Ascending aorta (tissue), 2 donors: ENCODE results near the gene CUTA. TPM values are rescaled to one million over a fixed set of nuclear protein-coding genes. Genes with fewer than 3 reads are reported as not detected.
A peak's percentile ranks its signal among the peaks of the same experiment; 100 is the strongest.

Experiments
- DNase-seq, 2 donors: peaks; one replicate each; pipeline ENCODE4 v3.0.0-alpha.2; 2019; ENCODE audit warnings: low spot score in 2 of 2
- H3K27ac ChIP-seq, 2 donors: fragments of 200-600 bp; sonication (generic); one replicate each; pipeline ENCODE4 v1.5.1; 2016 to 2017; ENCODE audit warnings: mild to moderate bottlenecking in 1 of 2
- H3K27me3 ChIP-seq: fragments of 200-600 bp; sonication (generic); one replicate; pipeline ENCODE4 v1.5.1; 2017
- H3K36me3 ChIP-seq, 2 donors: fragments of 200-600 bp; sonication (generic); one replicate each; pipeline ENCODE4 v1.5.1; 2016
- H3K4me1 ChIP-seq, 2 donors: fragments of 200-600 bp; sonication (generic); one replicate each; pipeline ENCODE4 v1.5.1; 2016 to 2017; ENCODE audit warnings: mild to moderate bottlenecking in 1 of 2
- H3K4me3 ChIP-seq, 2 donors: fragments of 200-600 bp; sonication (generic); one replicate each; pipeline ENCODE4 v1.5.1; 2016 to 2017; ENCODE audit warnings: mild to moderate bottlenecking in 1 of 2
- H3K9me3 ChIP-seq, 2 donors: fragments of 200-600 bp; sonication (generic); one replicate each; pipeline ENCODE4 v1.5.1; 2016
- CTCF ChIP-seq, 3 experiments: fragments of 200-600 bp in 2 of 3; fragments of 450-650 bp in 1 of 3; sonication (generic) in 2 of 3; IDR thresholded peaks; one replicate each; pipeline ENCODE4 v1.5.1; 2016 to 2019; ENCODE audit warnings: antibody characterized with exemption in 3 of 3, mild to moderate bottlenecking in 1 of 3, moderate library complexity in 1 of 3
- intact Hi-C: fragments of 100-400 bp; cut with DNase I; formaldehyde crosslinking; loops from one replicate; pipeline ENCODE4 v1.15.1; 2023
- total RNA-seq: library from RNA; depleted of rRNA; stranded (reverse); fragments of >200 nt; gene quantifications from one replicate; pipeline ENCODE4 v1.1.0, GENCODE V29; 2016

CUTA gene
- total RNA-seq, 1 donor from 2014 or later, result 77.2 TPM

- Histone ChIP-seq H3K27me3 (no peaks in the 10 kb centered on the region), H3K9me3 (no peaks in the 10 kb centered on the region), H3K27ac (no peak overlapping the region), H3K4me1 (peaks cover 0 to under 1% of the 10 kb centered on the region in 2 donors), H3K36me3 (peaks cover 67 to 69% of the 10 kb centered on the region in 2 donors), H3K4me3 (no peak overlapping the region)
- DNase-seq, result no peak
- no peak for TF ChIP-seq CTCF (IDR thresholded peaks at IDR 0.05)
- intact Hi-C loops, result no loop called here
Measured at GRCh38 chr6:33438978-33439594, 21.2 kb upstream of the CUTA start.

GRCh38 chr6:33437666-33438065 lies 19.8 kb upstream of the CUTA start:
- no peak for DNase-seq
- Histone ChIP-seq H3K27ac (no peak overlapping the region), H3K9me3 (no peaks in the 10 kb centered on the region), H3K4me1 (peaks cover 4% of the 10 kb centered on the region in 2 donors), H3K4me3 (no peak overlapping the region), H3K36me3 (peaks cover 56 to 58% of the 10 kb centered on the region in 2 donors), H3K27me3 (no peaks in the 10 kb centered on the region)
- no peak for TF ChIP-seq CTCF (IDR thresholded peaks at IDR 0.05)
- intact Hi-C loops, result no loop called here

DNA sequence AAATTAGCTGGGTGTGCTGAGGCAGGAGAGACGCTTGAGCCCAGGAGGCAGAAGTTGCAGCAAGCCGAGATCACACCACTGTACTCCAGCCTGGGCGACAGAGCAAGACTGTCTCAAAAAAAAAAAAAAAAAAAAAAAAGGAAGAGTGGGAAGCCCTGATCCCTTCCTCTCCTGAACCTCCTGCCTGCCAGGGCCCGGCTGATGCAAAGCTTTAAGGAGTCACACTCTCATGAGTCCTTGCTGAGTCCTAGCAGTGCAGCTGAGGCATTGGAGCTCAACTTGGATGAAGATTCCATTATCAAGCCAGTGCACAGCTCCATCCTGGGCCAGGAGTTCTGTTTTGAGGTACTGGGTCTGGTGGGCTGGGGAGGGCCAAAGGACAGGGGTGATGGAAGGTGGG lies 17.1 kb upstream of the CUTA start:
- Histone ChIP-seq H3K36me3 (peaks cover 43% of the 10 kb centered on the region in 2 donors), H3K27me3 (no peaks in the 10 kb centered on the region), H3K27ac (no peak overlapping the region), H3K4me1 (peaks cover 4% of the 10 kb centered on the region in 2 donors), H3K9me3 (no peaks in the 10 kb centered on the region), H3K4me3 (no peak overlapping the region)
- intact Hi-C loops, result no loop called here
- no peak for TF ChIP-seq CTCF (IDR thresholded peaks at IDR 0.05)
- DNase-seq, result no peak

DNA sequence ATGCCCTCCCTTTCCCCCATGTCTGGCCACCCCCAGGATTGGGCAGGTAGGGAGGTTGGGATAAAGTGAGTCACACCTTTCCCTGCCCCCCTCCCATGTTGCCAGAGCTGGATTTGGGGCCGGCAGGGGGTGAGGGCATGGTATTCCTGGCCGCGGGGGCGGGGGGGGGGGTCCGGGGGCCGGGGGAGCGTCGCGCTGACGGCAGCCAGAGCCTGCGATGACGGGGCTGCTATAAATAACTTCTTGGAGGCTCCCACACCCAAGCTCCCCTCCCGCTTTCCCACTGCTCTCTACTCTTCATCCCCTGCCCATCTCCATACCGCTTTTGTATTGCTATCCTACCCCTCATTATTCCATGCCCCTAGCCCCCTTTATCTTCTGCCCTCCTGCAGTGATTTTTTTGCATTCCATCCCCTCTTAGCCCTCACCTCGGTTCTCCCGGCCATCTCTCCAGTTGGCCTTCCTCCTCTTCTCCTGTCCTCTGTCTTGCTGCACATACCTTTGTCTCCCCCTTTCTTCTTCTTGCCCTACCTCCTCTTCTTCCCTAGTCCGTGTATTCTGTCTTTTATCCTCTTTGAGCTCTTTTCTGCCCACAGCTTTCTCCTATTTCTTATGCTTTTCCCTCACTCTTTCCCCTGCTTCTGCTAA lies 15.8 kb upstream of the CUTA start:
- Histone ChIP-seq H3K9me3 (no peaks in the 10 kb centered on the region), H3K4me3 (no peak overlapping the region), H3K27ac (peak overlapping the region; percentile 49 to 76), H3K27me3 (no peaks in the 10 kb centered on the region), H3K36me3 (peaks cover 36 to 41% of the 10 kb centered on the region in 2 donors), H3K4me1 (peaks cover 4% of the 10 kb centered on the region in 2 donors)
- no peak for TF ChIP-seq CTCF (IDR thresholded peaks at IDR 0.05)
- intact Hi-C loops, result no loop called here
- no peak for DNase-seq

DNA sequence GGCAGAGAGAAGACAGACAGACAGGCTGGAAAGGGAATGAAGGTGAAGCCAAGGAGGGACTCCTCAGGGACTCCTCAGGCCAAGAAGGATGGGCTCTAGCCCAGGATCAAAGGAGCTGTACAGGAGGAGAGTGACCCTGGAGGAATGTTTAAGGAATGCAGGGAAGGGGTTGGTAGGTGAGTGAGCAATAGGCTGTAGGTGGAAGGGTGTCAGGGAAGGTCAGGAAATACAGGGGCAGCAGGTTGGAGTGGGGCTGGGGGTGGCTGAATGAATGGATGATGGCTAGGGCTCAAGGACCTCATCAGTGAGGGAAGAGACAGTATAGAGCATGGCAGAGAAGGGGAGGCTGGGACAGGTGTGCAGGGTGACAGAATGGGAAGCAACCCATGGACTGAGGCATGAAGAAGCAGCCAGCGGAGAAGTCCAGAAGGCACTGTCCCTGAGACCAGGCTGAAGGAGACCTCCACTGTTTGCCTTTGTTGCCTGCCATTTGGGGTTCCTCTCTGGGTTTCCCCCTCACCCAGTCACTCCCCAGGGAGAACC lies 15.2 kb upstream of the CUTA start:
- TF ChIP-seq CTCF (IDR thresholded peaks at IDR 0.05), result no peak
- Histone ChIP-seq H3K27me3 (no peaks in the 10 kb centered on the region), H3K36me3 (peaks cover 30 to 35% of the 10 kb centered on the region in 2 donors), H3K27ac (peak overlapping the region; percentile 43 to 76), H3K9me3 (no peaks in the 10 kb centered on the region), H3K4me3 (no peak overlapping the region), H3K4me1 (peaks cover 4 to 9% of the 10 kb centered on the region in 2 donors)
- intact Hi-C loops, result no loop called here
- no peak for DNase-seq
